ENCODE data around the gene CP.

CP gene

GRCh38 chr3:149179220-149179619 is 42.4 kb downstream of the CP start:
- CTCF ChIA-PET: interaction anchor here (1.3 kb wide), 1 partner anchor 9 kb away, joined by 4 read pairs; no protein-coding TSS in a partner anchor
- DNase-seq (ENCODE audit: extremely low spot score): no peak
- POLR2A ChIA-PET: no interaction called here
- no peak for TF ChIP-seq CTCF (IDR thresholded peaks at IDR 0.05; ENCODE audit: control extremely low read depth, extremely low read depth, low read depth, missing control alignments)

GRCh38 chr3:149177122-149177521 is 44.5 kb downstream of the CP start:
- DNase-seq (ENCODE audit: extremely low spot score): no peak
- ChIA-PET POLR2A (no interaction called here), CTCF (interaction anchor here (1.2 to 1.6 kb wide), 3 partner anchors 8 to 10 kb away, joined by 3 read pairs; no protein-coding TSS in a partner anchor)
- no peak for TF ChIP-seq CTCF (IDR thresholded peaks at IDR 0.05; ENCODE audit: control extremely low read depth, extremely low read depth, low read depth, missing control alignments)

- no peak for DNase-seq (ENCODE audit: extremely low spot score)
- no peak for TF ChIP-seq CTCF (IDR thresholded peaks at IDR 0.05; ENCODE audit: control extremely low read depth, extremely low read depth, low read depth, missing control alignments)
- POLR2A ChIA-PET: no interaction called here
- CTCF ChIA-PET: interaction anchor here (1.2 to 1.3 kb wide), 2 partner anchors 13 to 33 kb away, joined by 3 to 4 read pairs; no protein-coding TSS in a partner anchor
These were observed 46.7 kb downstream of the CP start for GRCh38 chr3:149174901-149175300.

GRCh38 chr3:149170672-149171071 is 51.0 kb downstream of the CP start:
- DNase-seq (ENCODE audit: extremely low spot score): no peak
- no peak for TF ChIP-seq CTCF (IDR thresholded peaks at IDR 0.05; ENCODE audit: control extremely low read depth, extremely low read depth, low read depth, missing control alignments)
- ChIA-PET CTCF (interaction anchor here (1.1 to 2.6 kb wide), 2 partner anchors 10 to 14 kb away, joined by 3 to 7 read pairs; no protein-coding TSS in a partner anchor), POLR2A (no interaction called here)

GRCh38 chr3:149167898-149168297 is 53.7 kb downstream of the CP start:
- no peak for DNase-seq (ENCODE audit: extremely low spot score)
- ChIA-PET CTCF (no interaction called here), POLR2A (no interaction called here)
- no peak for TF ChIP-seq CTCF (IDR thresholded peaks at IDR 0.05; ENCODE audit: control extremely low read depth, extremely low read depth, low read depth, missing control alignments)

- DNase-seq (ENCODE audit: extremely low spot score): no peak
- CTCF ChIA-PET: interaction anchor here (0.9 kb wide), 1 partner anchor 109 kb away, joined by 3 read pairs; no protein-coding TSS in a partner anchor
- POLR2A ChIA-PET: no interaction called here
- no peak for TF ChIP-seq CTCF (IDR thresholded peaks at IDR 0.05; ENCODE audit: control extremely low read depth, extremely low read depth, low read depth, missing control alignments)
These were observed 58.6 kb downstream of the CP start for GRCh38 chr3:149163066-149163465.

Data from GM10248 (cell line).